GM12878 (cell line): Measurements from ENCODE around the gene HMBS. TPM values are rescaled to one million over a fixed set of nuclear protein-coding genes. Genes with fewer than 3 reads are reported as not detected.

Experiments used
- ASH2L ChIP-seq: fragments of 300-600, 200-600 bp; sonication (generic); IDR thresholded peaks from 2 replicates; pipeline ENCODE4 v1.6.1; 2017; ENCODE audit warnings: low read depth, mild to moderate bottlenecking, borderline replicate concordance
- BCL3 ChIP-seq: IDR thresholded peaks from 2 replicates; pipeline ENCODE4 v1.6.1; 2011; ENCODE audit warnings: borderline replicate concordance, low read depth, mild to moderate bottlenecking, moderate library complexity, low read length; ENCODE audit not compliant: insufficient read depth, poor library complexity, severe bottlenecking
- BCLAF1 ChIP-seq: fragments of 450-650 bp; IDR thresholded peaks from 2 replicates; pipeline ENCODE4 v1.6.1; 2017; ENCODE audit warnings: antibody characterized with exemption, mild to moderate bottlenecking, moderate library complexity
- CBX5 ChIP-seq: sonication (generic); IDR thresholded peaks from 2 replicates; pipeline ENCODE4 v1.6.1; 2016; ENCODE audit warnings: low read depth, moderate library complexity, mild to moderate bottlenecking, inconsistent platforms
- CEBPB ChIP-seq, 2 experiments: fragments of 150-350 bp in 1 of 2; IDR thresholded peaks; 2 replicates each; pipeline ENCODE4 v1.6.1; 2012 to 2014; ENCODE audit warnings: low read depth in 2 of 2, low read length in 2 of 2, borderline replicate concordance in 1 of 2, inconsistent platforms in 1 of 2
- CHD2 ChIP-seq: IDR thresholded peaks from 2 replicates; pipeline ENCODE4 v1.6.1; 2011; ENCODE audit warnings: low read depth, low read length, improper control_type of control experiment, borderline replicate concordance
- EED ChIP-seq: sonication (generic); IDR thresholded peaks from 2 replicates; pipeline ENCODE4 v1.6.1; 2016; ENCODE audit warnings: antibody characterized with exemption, low read depth
- EZH2 ChIP-seq: IDR thresholded peaks from 2 replicates; pipeline ENCODE4 v1.6.1; 2012; ENCODE audit warnings: low read depth, mild to moderate bottlenecking, control low read depth, inconsistent platforms, low read length, borderline replicate concordance; ENCODE audit not compliant: control insufficient read depth
- FOXK2 ChIP-seq: fragments of 450-650 bp; IDR thresholded peaks from 2 replicates; pipeline ENCODE4 v1.6.1; 2017; ENCODE audit warnings: mild to moderate bottlenecking, moderate library complexity
- GABPA ChIP-seq: IDR thresholded peaks from 2 replicates; pipeline ENCODE4 v1.6.1; 2014; ENCODE audit warnings: antibody characterized with exemption, low read depth, mild to moderate bottlenecking, inconsistent platforms
- HDAC2 ChIP-seq: fragments of 200-600 bp; sonication (generic); IDR thresholded peaks from 2 replicates; pipeline ENCODE4 v1.6.1; 2017
- KDM1A ChIP-seq: fragments of 200-600 bp; sonication (generic); IDR thresholded peaks from 2 replicates; pipeline ENCODE4 v1.6.1; 2016; ENCODE audit warnings: borderline replicate concordance
- LARP7 ChIP-seq: fragments of 450-650 bp; IDR thresholded peaks from 2 replicates; pipeline ENCODE4 v1.6.1; 2017; ENCODE audit warnings: mild to moderate bottlenecking
- MTA3 ChIP-seq: IDR thresholded peaks from 2 replicates; pipeline ENCODE4 v1.6.1; 2012; ENCODE audit warnings: low read length, inconsistent platforms, borderline replicate concordance
- MYC ChIP-seq: IDR thresholded peaks from 2 replicates; pipeline ENCODE4 v1.6.1; 2011; ENCODE audit warnings: mild to moderate bottlenecking, low read length, moderate library complexity, inconsistent platforms; ENCODE audit not compliant: insufficient read depth, insufficient replicate concordance, insufficient read length, severe bottlenecking
- RAD51 ChIP-seq: fragments of 450-650 bp; IDR thresholded peaks from 2 replicates; pipeline ENCODE4 v1.6.1; 2016; ENCODE audit warnings: moderate library complexity, mild to moderate bottlenecking, inconsistent platforms
- RFX5 ChIP-seq: IDR thresholded peaks from 2 replicates; pipeline ENCODE4 v1.6.1; 2011; ENCODE audit warnings: low read depth, low read length, improper control_type of control experiment
- SMAD5 ChIP-seq: IDR thresholded peaks from 2 replicates; pipeline ENCODE4 v1.6.1; 2016; ENCODE audit warnings: antibody characterized with exemption, low read depth
- TAF1 ChIP-seq: IDR thresholded peaks from 2 replicates; pipeline ENCODE4 v1.6.1; 2011; ENCODE audit warnings: mild to moderate bottlenecking, low read depth, low read length, borderline replicate concordance
- TCF3 ChIP-seq: IDR thresholded peaks from 2 replicates; pipeline ENCODE4 v1.6.1; 2012; ENCODE audit warnings: low read depth, mild to moderate bottlenecking, low read length, borderline replicate concordance; ENCODE audit not compliant: insufficient read depth
- ZNF24 ChIP-seq: fragments of 450-650 bp; IDR thresholded peaks from 2 replicates; pipeline ENCODE4 v1.6.1; 2017; ENCODE audit warnings: antibody characterized with exemption, mild to moderate bottlenecking
- ZNF622 ChIP-seq: fragments of 450-650 bp; IDR thresholded peaks from 2 replicates; pipeline ENCODE4 v1.6.1; 2017; ENCODE audit warnings: mild to moderate bottlenecking, inconsistent platforms
- polyA plus RNA-seq, 11 experiments: library from polyadenylated mRNA; depleted of rRNA in 4 of 11; unstranded in 6 of 11; stranded (reverse) in 5 of 11; fragments of >200 nt; fragmentation: Nextera tagmentation in 4 of 11; fragmentation: Illumina TruSeq in 1 of 11; extraction: Ambion mirVana in 4 of 11; extraction: Trizol in 1 of 11; gene quantifications; 1 replicate in 1 of 11; 2 replicates in 10 of 11; pipeline versions ENCODE4 v1.2.1 to v1.2.3, GENCODE V29; 2011 to 2016; ENCODE audit warnings: inconsistent platforms in 2 of 11, missing spikeins in 2 of 11, low read depth in 1 of 11
- total RNA-seq, 4 experiments: library from RNA; depleted of rRNA in 3 of 4; stranded (reverse); fragments of >200 nt in 3 of 4; fragmentation: Illumina TruSeq in 1 of 4; extraction: Trizol in 1 of 4; gene quantifications; 2 replicates each; pipeline versions ENCODE4 v1.2.1 to v1.2.3, GENCODE V29; 2013 to 2021
- TF ChIP-seq, protein P1 (sequence below): IDR thresholded peaks from 2 replicates; pipeline ENCODE4 v1.6.1; 2012; ENCODE audit warnings: low read length, inconsistent platforms

Gene HMBS
- total and polyA plus RNA-seq, 10 of the 15 experiments (the other 5 are each of a cell fraction or from before 2014, with no cell fraction given), result 17.7 to 96.7 (median 49.7) TPM

DNA sequence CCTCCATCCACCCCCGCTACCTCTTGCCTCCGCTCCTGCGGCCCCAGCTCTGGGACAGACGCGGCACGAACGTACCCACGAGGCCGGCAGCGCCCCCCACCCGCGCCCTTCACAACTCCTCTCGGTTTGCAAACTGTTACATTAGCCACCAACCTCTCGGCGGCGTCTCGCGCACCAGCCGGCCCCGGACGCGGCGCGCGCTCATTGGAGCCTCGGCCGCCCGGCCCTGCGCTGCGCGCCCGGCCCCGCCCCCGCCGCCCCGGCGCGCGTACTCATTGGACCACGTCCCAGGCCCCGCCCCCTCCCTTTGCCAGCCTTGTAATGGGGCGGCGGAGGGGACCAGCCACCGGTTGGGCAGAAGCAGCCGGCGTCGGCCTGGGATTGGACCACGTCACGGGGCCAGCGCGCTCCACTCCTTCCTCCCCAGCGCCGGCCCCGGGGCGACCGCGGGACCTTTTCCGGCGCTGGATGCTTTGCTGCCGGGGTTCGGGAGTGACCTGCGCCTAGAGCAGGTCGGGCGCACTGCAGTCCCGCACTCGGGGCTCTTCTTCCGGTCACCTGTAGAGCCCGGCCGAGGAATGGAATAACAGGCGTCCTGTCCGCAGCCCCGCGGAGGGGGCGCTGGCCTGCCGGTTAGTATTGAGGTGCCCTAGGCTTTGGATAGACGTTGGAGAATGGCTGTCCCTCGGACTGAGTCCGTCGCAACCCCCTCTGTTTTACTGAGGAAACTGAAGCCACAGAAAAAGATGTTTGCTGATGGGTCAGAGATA, 27.5 kb upstream of the HMBS start, which contains the start of gene HYOU1 (continued):
- peak; percentile 78 for TF ChIP-seq CHD2
- TF ChIP-seq ZNF24, result no peak
- peak; percentile 66; the same call in 1 of the 2 replicates for TF ChIP-seq TCF3
- no peak for TF ChIP-seq MYC
- TF ChIP-seq EZH2, result no peak
- TF ChIP-seq BCLAF1, result peak; percentile 73; the same call in 1 of the 2 replicates
- no peak for TF ChIP-seq ZNF622
- TF ChIP-seq RAD51, result no peak
- TF ChIP-seq CBX5, result 0 out of 2 replicates have a peak, but pooled peaks have one; percentile 12
- TF ChIP-seq SMAD5, result peak; percentile 52
- TF ChIP-seq LARP7, result no peak; the same call in 1 of the 2 replicates
- TF ChIP-seq CEBPB (IDR thresholded peaks at IDR 0.05; ENCODE audit: borderline replicate concordance in 1 of 2, low read depth in 2 of 2, low read length in 2 of 2), result no peak
- no peak for TF ChIP-seq ASH2L
- TF ChIP-seq, protein P1, sequence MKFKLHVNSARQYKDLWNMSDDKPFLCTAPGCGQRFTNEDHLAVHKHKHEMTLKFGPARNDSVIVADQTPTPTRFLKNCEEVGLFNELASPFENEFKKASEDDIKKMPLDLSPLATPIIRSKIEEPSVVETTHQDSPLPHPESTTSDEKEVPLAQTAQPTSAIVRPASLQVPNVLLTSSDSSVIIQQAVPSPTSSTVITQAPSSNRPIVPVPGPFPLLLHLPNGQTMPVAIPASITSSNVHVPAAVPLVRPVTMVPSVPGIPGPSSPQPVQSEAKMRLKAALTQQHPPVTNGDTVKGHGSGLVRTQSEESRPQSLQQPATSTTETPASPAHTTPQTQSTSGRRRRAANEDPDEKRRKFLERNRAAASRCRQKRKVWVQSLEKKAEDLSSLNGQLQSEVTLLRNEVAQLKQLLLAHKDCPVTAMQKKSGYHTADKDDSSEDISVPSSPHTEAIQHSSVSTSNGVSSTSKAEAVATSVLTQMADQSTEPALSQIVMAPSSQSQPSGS, result no peak
- TF ChIP-seq KDM1A, result no peak
- no peak for TF ChIP-seq EED
- TF ChIP-seq BCL3, result no peak
- peak; percentile 79 for TF ChIP-seq FOXK2
- TF ChIP-seq GABPA, result no peak
- TF ChIP-seq RFX5, result peak; percentile 76
- no peak for TF ChIP-seq MTA3
- no peak for TF ChIP-seq HDAC2
- peak; percentile 88 for TF ChIP-seq TAF1
